Activated CD4-positive, alpha-beta T cell treated with anti-CD3 and anti-CD28 coated beads, Interleukin-2, amount 10 ng/mL, durations not matched to agents 7 days and 5 days (primary cell): ENCODE measurements around the gene APPL2. TPM values are rescaled to one million over a fixed set of nuclear protein-coding genes. Genes with fewer than 3 reads are reported as not detected.

Experiments
- total RNA-seq, 2 experiments: library from RNA; stranded (reverse); gene quantifications; one replicate each; pipeline ENCODE4 v1.2.3, GENCODE V29; 2021

Gene APPL2
- total RNA-seq, 2 experiments from 2014 or later, result 24.6 to 27.3 TPM

Other genes starting within 250 kb of the APPL2 start
- 10 to 100 TPM; 12.7 to 14.6 TPM for gene NOPCHAP1, start 249.9 kb downstream of the APPL2 start, total RNA-seq
- gene ALDH1L2, start 151.7 kb downstream of the APPL2 start, total RNA-seq, result under 1 TPM; 0.10 to 0.20 TPM
- 10 to 100 TPM; 40.7 to 43.3 TPM for gene WASHC4, start 128.4 kb downstream of the APPL2 start, total RNA-seq
- 100 to 1,000 TPM; 160 to 210 TPM for gene C12orf75, start 94.5 kb upstream of the APPL2 start, total RNA-seq